GM18909 (cell line): ENCODE measurements around the gene KMT2B.

Experiments
- ATAC-seq: cut with Tn5 transposase; IDR thresholded peaks from one replicate; pipeline ENCODE4 v1.9.1; 2021; ENCODE audit warnings: mild to moderate bottlenecking; ENCODE audit not compliant: unreplicated experiment, poor library complexity

Gene KMT2B

GRCh38 chr19:35776102-35776788 lies 58.4 kb downstream of the KMT2B start:
- no peak for ATAC-seq

- no peak for ATAC-seq
Measured at GRCh38 chr19:35777086-35777841, 59.5 kb downstream of the KMT2B start.

- ATAC-seq, result no peak
Measured at GRCh38 chr19:35777961-35778360, 60.2 kb downstream of the KMT2B start.

- ATAC-seq, result no peak
Measured at GRCh38 chr19:35779033-35779432, 61.2 kb downstream of the KMT2B start.

GRCh38 chr19:35780058-35780457 lies 62.3 kb downstream of the KMT2B start:
- no peak for ATAC-seq

GRCh38 chr19:35780717-35781116 lies 62.9 kb downstream of the KMT2B start:
- no peak for ATAC-seq

- ATAC-seq, result no peak
Measured at GRCh38 chr19:35781650-35782049, 63.8 kb downstream of the KMT2B start.

GRCh38 chr19:35782589-35782988 lies 64.8 kb downstream of the KMT2B start:
- ATAC-seq, result no peak

- no peak for ATAC-seq
Measured at GRCh38 chr19:35783469-35784434, 65.9 kb downstream of the KMT2B start.

GRCh38 chr19:35784503-35785338 lies 66.9 kb downstream of the KMT2B start:
- no peak for ATAC-seq

- ATAC-seq, result no peak
Measured at GRCh38 chr19:35785339-35785627, 67.5 kb downstream of the KMT2B start.

GRCh38 chr19:35786299-35787160 lies 68.7 kb downstream of the KMT2B start:
- no peak for ATAC-seq

- ATAC-seq, result no peak
Measured at GRCh38 chr19:35787227-35787799, 69.5 kb downstream of the KMT2B start.
